ENCODE measurements around the gene ID3. TPM values are rescaled to one million over a fixed set of nuclear protein-coding genes. Genes with fewer than 3 reads are reported as not detected.
A peak's percentile ranks its signal among the peaks of the same experiment; 100 is the strongest.
"Not testable (repeated sequence)": the region's sequence is repeated elsewhere in the genome, so short reads cannot be mapped to it uniquely, and the experiment has no call there.

ID3 gene
- total RNA-seq, 1 donor from 2014 or later: 120 TPM

- Histone ChIP-seq H3K4me3 (ENCODE audit: low read length in 3 of 3) (no peak overlapping the region), H3K27ac (ENCODE audit: low read depth, low read length) (no peak overlapping the region), H3K27me3 (ENCODE audit: control insufficient read depth in 3 of 3, insufficient read depth in 3 of 3, low read length in 3 of 3) (no peaks in the 10 kb centered on the region), H3K36me3 (ENCODE audit: control insufficient read depth in 3 of 3, insufficient read depth in 3 of 3, low read length in 3 of 3) (no peaks in the 10 kb centered on the region), H3K9me3 (ENCODE audit: control insufficient read depth in 3 of 3, low read length in 3 of 3) (no peaks in the 10 kb centered on the region), H3K9ac (ENCODE audit: low read depth in 1 of 3, low read length in 3 of 3) (no peak overlapping the region), H3K4me1 (ENCODE audit: control insufficient read depth in 3 of 3, insufficient read depth in 3 of 3, low read length in 3 of 3) (peaks cover 41 to 59% (median 48%) of the 10 kb centered on the region in 3 donors)
Measured at GRCh38 chr1:23589585-23589986, 30.3 kb upstream of the ID3 start.

GRCh38 chr1:23588749-23589548 is 29.6 kb upstream of the ID3 start:
- Histone ChIP-seq H3K4me3 (ENCODE audit: low read length in 3 of 3) (no peak overlapping the region), H3K27me3 (ENCODE audit: control insufficient read depth in 3 of 3, insufficient read depth in 3 of 3, low read length in 3 of 3) (no peaks in the 10 kb centered on the region), H3K9me3 (ENCODE audit: control insufficient read depth in 3 of 3, low read length in 3 of 3) (no peaks in the 10 kb centered on the region), H3K27ac (ENCODE audit: low read depth, low read length) (no peak overlapping the region), H3K4me1 (ENCODE audit: control insufficient read depth in 3 of 3, insufficient read depth in 3 of 3, low read length in 3 of 3) (peaks cover 38 to 56% (median 42%) of the 10 kb centered on the region in 3 donors), H3K36me3 (ENCODE audit: control insufficient read depth in 3 of 3, insufficient read depth in 3 of 3, low read length in 3 of 3) (no peaks in the 10 kb centered on the region), H3K9ac (ENCODE audit: low read depth in 1 of 3, low read length in 3 of 3) (no peak overlapping the region)

- H3K27ac ChIP-seq (ENCODE audit: low read depth, low read length): peak overlapping the region; percentile 48
- H3K9ac ChIP-seq (ENCODE audit: low read depth in 1 of 3, low read length in 3 of 3): no peak overlapping the region
Measured at GRCh38 chr1:23585321-23586022, 26.2 kb upstream of the ID3 start.

GRCh38 chr1:23583727-23584126 is 24.4 kb upstream of the ID3 start:
- H3K9ac ChIP-seq (ENCODE audit: low read depth in 1 of 3, low read length in 3 of 3); H3K36me3 ChIP-seq (ENCODE audit: control insufficient read depth in 3 of 3, insufficient read depth in 3 of 3, low read length in 3 of 3); H3K9me3 ChIP-seq (ENCODE audit: control insufficient read depth in 3 of 3, low read length in 3 of 3); H3K27me3 ChIP-seq (ENCODE audit: control insufficient read depth in 3 of 3, insufficient read depth in 3 of 3, low read length in 3 of 3); H3K27ac ChIP-seq (ENCODE audit: low read depth, low read length); H3K4me3 ChIP-seq (ENCODE audit: low read length in 3 of 3): not testable (repeated sequence)
- H3K4me1 ChIP-seq (ENCODE audit: control insufficient read depth in 3 of 3, insufficient read depth in 3 of 3, low read length in 3 of 3): peaks cover 19 to 33% (median 22%) of the 10 kb centered on the region in 3 donors

More at GRCh38 chr1:23585321-23586022, 26.2 kb upstream of the ID3 start:
- Histone ChIP-seq H3K4me3 (ENCODE audit: low read length in 3 of 3) (no peak overlapping the region), H3K4me1 (ENCODE audit: control insufficient read depth in 3 of 3, insufficient read depth in 3 of 3, low read length in 3 of 3) (peaks cover 19 to 34% (median 20%) of the 10 kb centered on the region in 3 donors), H3K27me3 (ENCODE audit: control insufficient read depth in 3 of 3, insufficient read depth in 3 of 3, low read length in 3 of 3) (no peaks in the 10 kb centered on the region), H3K36me3 (ENCODE audit: control insufficient read depth in 3 of 3, insufficient read depth in 3 of 3, low read length in 3 of 3) (no peaks in the 10 kb centered on the region), H3K9me3 (ENCODE audit: control insufficient read depth in 3 of 3, low read length in 3 of 3) (no peaks in the 10 kb centered on the region)

GRCh38 chr1:23582820-23583219 is 23.5 kb upstream of the ID3 start:
- H3K36me3 ChIP-seq (ENCODE audit: control insufficient read depth in 3 of 3, insufficient read depth in 3 of 3, low read length in 3 of 3): no peaks in the 10 kb centered on the region
- H3K27me3 ChIP-seq (ENCODE audit: control insufficient read depth in 3 of 3, insufficient read depth in 3 of 3, low read length in 3 of 3): no peaks in the 10 kb centered on the region
- no peak overlapping the region for H3K27ac ChIP-seq (ENCODE audit: low read depth, low read length)
- no peaks in the 10 kb centered on the region for H3K9me3 ChIP-seq (ENCODE audit: control insufficient read depth in 3 of 3, low read length in 3 of 3)
- no peak overlapping the region for H3K9ac ChIP-seq (ENCODE audit: low read depth in 1 of 3, low read length in 3 of 3)
- H3K4me1 ChIP-seq (ENCODE audit: control insufficient read depth in 3 of 3, insufficient read depth in 3 of 3, low read length in 3 of 3): peaks cover 26 to 40% (median 28%) of the 10 kb centered on the region in 3 donors
- H3K4me3 ChIP-seq (ENCODE audit: low read length in 3 of 3): no peak overlapping the region

GRCh38 chr1:23581219-23581618 is 21.9 kb upstream of the ID3 start:
- no peaks in the 10 kb centered on the region for H3K27me3 ChIP-seq (ENCODE audit: control insufficient read depth in 3 of 3, insufficient read depth in 3 of 3, low read length in 3 of 3)
- peaks cover 30 to 40% (median 39%) of the 10 kb centered on the region in 3 donors for H3K4me1 ChIP-seq (ENCODE audit: control insufficient read depth in 3 of 3, insufficient read depth in 3 of 3, low read length in 3 of 3)
- peak overlapping the region; percentile 47 for H3K27ac ChIP-seq (ENCODE audit: low read depth, low read length)
- H3K36me3 ChIP-seq (ENCODE audit: control insufficient read depth in 3 of 3, insufficient read depth in 3 of 3, low read length in 3 of 3): no peaks in the 10 kb centered on the region
- no peak overlapping the region for H3K4me3 ChIP-seq (ENCODE audit: low read length in 3 of 3)
- peak overlapping the region in 2 of 3 donors; percentile 40 to 51 for H3K9ac ChIP-seq (ENCODE audit: low read depth in 1 of 3, low read length in 3 of 3)
- H3K9me3 ChIP-seq (ENCODE audit: control insufficient read depth in 3 of 3, low read length in 3 of 3): no peaks in the 10 kb centered on the region

- H3K27me3 ChIP-seq (ENCODE audit: control insufficient read depth in 3 of 3, insufficient read depth in 3 of 3, low read length in 3 of 3): no peaks in the 10 kb centered on the region
- no peaks in the 10 kb centered on the region for H3K9me3 ChIP-seq (ENCODE audit: control insufficient read depth in 3 of 3, low read length in 3 of 3)
- no peak overlapping the region for H3K9ac ChIP-seq (ENCODE audit: low read depth in 1 of 3, low read length in 3 of 3)
- H3K4me1 ChIP-seq (ENCODE audit: control insufficient read depth in 3 of 3, insufficient read depth in 3 of 3, low read length in 3 of 3): peaks cover 34 to 42% (median 42%) of the 10 kb centered on the region in 3 donors
- H3K36me3 ChIP-seq (ENCODE audit: control insufficient read depth in 3 of 3, insufficient read depth in 3 of 3, low read length in 3 of 3): no peaks in the 10 kb centered on the region
- no peak overlapping the region for H3K4me3 ChIP-seq (ENCODE audit: low read length in 3 of 3)
- no peak overlapping the region for H3K27ac ChIP-seq (ENCODE audit: low read depth, low read length)
Measured at GRCh38 chr1:23578997-23579363, 19.7 kb upstream of the ID3 start.

GRCh38 chr1:23578311-23578996 is 19.2 kb upstream of the ID3 start:
- H3K27ac ChIP-seq (ENCODE audit: low read depth, low read length): peak overlapping the region; percentile 83
- peaks cover 34 to 42% (median 42%) of the 10 kb centered on the region in 3 donors for H3K4me1 ChIP-seq (ENCODE audit: control insufficient read depth in 3 of 3, insufficient read depth in 3 of 3, low read length in 3 of 3)
- H3K9ac ChIP-seq (ENCODE audit: low read depth in 1 of 3, low read length in 3 of 3): no peak overlapping the region
- no peaks in the 10 kb centered on the region for H3K9me3 ChIP-seq (ENCODE audit: control insufficient read depth in 3 of 3, low read length in 3 of 3)
- H3K27me3 ChIP-seq (ENCODE audit: control insufficient read depth in 3 of 3, insufficient read depth in 3 of 3, low read length in 3 of 3): no peaks in the 10 kb centered on the region
- no peaks in the 10 kb centered on the region for H3K36me3 ChIP-seq (ENCODE audit: control insufficient read depth in 3 of 3, insufficient read depth in 3 of 3, low read length in 3 of 3)
- no peak overlapping the region for H3K4me3 ChIP-seq (ENCODE audit: low read length in 3 of 3)

GRCh38 chr1:23577056-23578004 is 18.0 kb upstream of the ID3 start:
- H3K4me1 ChIP-seq (ENCODE audit: control insufficient read depth in 3 of 3, insufficient read depth in 3 of 3, low read length in 3 of 3): peaks cover 34 to 45% (median 42%) of the 10 kb centered on the region in 3 donors
- peak overlapping the region; percentile 62 to 84 (median 82) for H3K9ac ChIP-seq (ENCODE audit: low read depth in 1 of 3, low read length in 3 of 3)
- H3K27me3 ChIP-seq (ENCODE audit: control insufficient read depth in 3 of 3, insufficient read depth in 3 of 3, low read length in 3 of 3): no peaks in the 10 kb centered on the region
- no peaks in the 10 kb centered on the region for H3K36me3 ChIP-seq (ENCODE audit: control insufficient read depth in 3 of 3, insufficient read depth in 3 of 3, low read length in 3 of 3)
- H3K9me3 ChIP-seq (ENCODE audit: control insufficient read depth in 3 of 3, low read length in 3 of 3): no peaks in the 10 kb centered on the region
- H3K4me3 ChIP-seq (ENCODE audit: low read length in 3 of 3): peak overlapping the region; percentile 49 to 63 (median 61)
- peak overlapping the region; percentile 83 for H3K27ac ChIP-seq (ENCODE audit: low read depth, low read length)
